Loucy (cell line): ENCODE measurements around the gene CHCHD10.

Experiments
- H2AFZ ChIP-seq: fragments of 200-600 bp; sonication (generic); 2 replicates; pipeline ENCODE4 v1.6.0; 2016; ENCODE audit warnings: antibody characterized with exemption, mild to moderate bottlenecking, low read length, moderate library complexity
- H3F3A ChIP-seq: fragments of 200-600 bp; 2 replicates; pipeline ENCODE4 v1.6.0; 2016; ENCODE audit warnings: antibody characterized with exemption, low read depth, mild to moderate bottlenecking
- H3K27me3 ChIP-seq: fragments of 200-600 bp; sonication (generic); 2 replicates; pipeline ENCODE4 v1.6.1; 2014; ENCODE audit warnings: low read length, mild to moderate bottlenecking; ENCODE audit not compliant: insufficient read depth, poor library complexity, severe bottlenecking
- H3K36me3 ChIP-seq: fragments of 200-600 bp; sonication (generic); 2 replicates; pipeline ENCODE4 v1.6.1; 2016; ENCODE audit warnings: low read length; ENCODE audit not compliant: insufficient read depth
- H3K4me1 ChIP-seq: fragments of 200-600 bp; sonication (generic); 2 replicates; pipeline ENCODE4 v1.5.1; 2014; ENCODE audit warnings: low read length, mild to moderate bottlenecking; ENCODE audit not compliant: insufficient read depth, poor library complexity, severe bottlenecking
- H3K4me2 ChIP-seq: fragments of 200-600 bp; sonication (generic); 2 replicates; pipeline ENCODE4 v1.6.0; 2014; ENCODE audit warnings: antibody characterized with exemption, low read length, low read depth, mild to moderate bottlenecking; ENCODE audit not compliant: poor library complexity, severe bottlenecking
- H3K4me3 ChIP-seq: fragments of 200-600 bp; sonication (generic); 2 replicates; pipeline ENCODE4 v1.5.1; 2014; ENCODE audit warnings: low read length, mild to moderate bottlenecking, mixed read lengths; ENCODE audit not compliant: poor library complexity, severe bottlenecking
- H3K79me2 ChIP-seq: fragments of 200-600 bp; sonication (generic); 2 replicates; pipeline ENCODE4 v1.6.1; 2014; ENCODE audit warnings: low read length; ENCODE audit not compliant: insufficient read depth
- H3K9ac ChIP-seq: fragments of 200-600 bp; sonication (generic); 2 replicates; pipeline ENCODE4 v1.6.0; 2014; ENCODE audit warnings: mild to moderate bottlenecking, low read depth, low read length, moderate library complexity; ENCODE audit not compliant: poor library complexity, severe bottlenecking
- H3K9me2 ChIP-seq: fragments of 200-600 bp; sonication (generic); replicated peaks from 2 replicates; pipeline ENCODE4 v1.6.1; 2016; ENCODE audit warnings: low read depth, low read length, mixed read lengths
- H3K9me3 ChIP-seq: fragments of 200-600 bp; sonication (generic); 2 replicates; pipeline ENCODE4 v1.6.1; 2014; ENCODE audit warnings: mild to moderate bottlenecking, antibody characterized with exemption, low read length, low read depth; ENCODE audit not compliant: insufficient read depth
- H4K20me1 ChIP-seq: fragments of 200-600 bp; sonication (generic); 2 replicates; pipeline ENCODE4 v1.6.0; 2014; ENCODE audit warnings: antibody characterized with exemption, low read length, mild to moderate bottlenecking; ENCODE audit not compliant: insufficient read depth, poor library complexity, severe bottlenecking
- CTCF ChIP-seq: fragments of 200-600 bp; sonication (generic); conservative IDR thresholded peaks from 2 replicates; pipeline ENCODE4 v1.5.1; 2014; ENCODE audit warnings: mild to moderate bottlenecking, antibody characterized with exemption, low read length
- EZH2phosphoT487 ChIP-seq: fragments of 200-600 bp; IDR thresholded peaks from 2 replicates; pipeline ENCODE4 v1.6.1; 2018; ENCODE audit warnings: antibody characterized with exemption, mild to moderate bottlenecking, moderate library complexity, borderline replicate concordance

Gene CHCHD10

GRCh38 chr22:23750714-23751440 lies 16.9 kb downstream of the CHCHD10 start, which contains the start of gene ZNF70:
ZNF70 (minus strand) TSS chr22:23751112; CDS start chr22:23745140, 5,972 bp downstream.
- H3K9ac ChIP-seq = peak within 1 kb of the TSS; percentile 95
- no peaks in the 10 kb centered on the region for H3K9me3 ChIP-seq
- H3K9me2 ChIP-seq = no peaks in the 10 kb centered on the region
- peak within 1 kb of the TSS; percentile 93 for H3K4me3 ChIP-seq
- no peaks in the 10 kb centered on the region for H3K36me3 ChIP-seq
- peak within 1 kb of the TSS; percentile 89 for H2AFZ ChIP-seq
- peak; percentile 54 for TF ChIP-seq CTCF
- no peak for TF ChIP-seq EZH2phosphoT487
- H3K27me3 ChIP-seq = no peaks in the 10 kb centered on the region
- H3K4me1 ChIP-seq = peaks cover 22% of the 10 kb centered on the region
- H3K79me2 ChIP-seq = peaks cover 23% of the 10 kb centered on the region; the same call in 1 of the 2 replicates
- no peaks in the 10 kb centered on the region for H4K20me1 ChIP-seq
- peaks cover 3% of the 10 kb centered on the region; the same call in 1 of the 2 replicates for H3F3A ChIP-seq
- H3K4me2 ChIP-seq = peak within 1 kb of the TSS; percentile 99

GRCh38 chr22:23750367-23750713 lies 17.4 kb downstream of the CHCHD10 start:
- TF ChIP-seq CTCF (no peak), EZH2phosphoT487 (no peak)
- H3K27me3 ChIP-seq = no peaks in the 10 kb centered on the region

GRCh38 chr22:23749841-23750301 lies 17.9 kb downstream of the CHCHD10 start:
- H2AFZ ChIP-seq = no peak overlapping the region
- H3F3A ChIP-seq = no peaks in the 10 kb centered on the region
- peak overlapping the region; percentile 95 for H3K4me2 ChIP-seq
- TF ChIP-seq CTCF (no peak), EZH2phosphoT487 (no peak)
- H3K9ac ChIP-seq = peak overlapping the region; percentile 95
- H3K79me2 ChIP-seq = peaks cover 23% of the 10 kb centered on the region; the same call in 1 of the 2 replicates
- H3K4me3 ChIP-seq = peak overlapping the region; percentile 93
- H3K9me3 ChIP-seq = no peaks in the 10 kb centered on the region
- H3K27me3 ChIP-seq = no peaks in the 10 kb centered on the region
- no peaks in the 10 kb centered on the region for H3K9me2 ChIP-seq
- peaks cover 22% of the 10 kb centered on the region for H3K4me1 ChIP-seq
- H4K20me1 ChIP-seq = no peaks in the 10 kb centered on the region
- peaks cover 2% of the 10 kb centered on the region; the same call in 1 of the 2 replicates for H3K36me3 ChIP-seq

More at GRCh38 chr22:23750367-23750713, 17.4 kb downstream of the CHCHD10 start:
- H3K4me2 ChIP-seq = peak overlapping the region; percentile 95
- H3K4me1 ChIP-seq = peaks cover 22% of the 10 kb centered on the region
- H3K9ac ChIP-seq = peak overlapping the region; percentile 95
- H2AFZ ChIP-seq = peak overlapping the region; percentile 72
- peaks cover 23% of the 10 kb centered on the region; the same call in 1 of the 2 replicates for H3K79me2 ChIP-seq
- H3K9me3 ChIP-seq = no peaks in the 10 kb centered on the region
- no peaks in the 10 kb centered on the region for H3K36me3 ChIP-seq
- no peaks in the 10 kb centered on the region for H3K9me2 ChIP-seq
- H4K20me1 ChIP-seq = no peaks in the 10 kb centered on the region
- H3K4me3 ChIP-seq = peak overlapping the region; percentile 93
- H3F3A ChIP-seq = peaks cover 3% of the 10 kb centered on the region; the same call in 1 of the 2 replicates
